ENCODE data around the gene DNAJC8.

The DNAJC8 gene

GRCh38 chr1:28249013-28249865 is 16.4 kb upstream of the DNAJC8 start:
- Histone ChIP-seq H3K36me3 (ENCODE audit: insufficient read depth) (no peaks in the 10 kb centered on the region; the same call in 1 of the 2 replicates), H4K20me1 (ENCODE audit: insufficient read depth) (no peaks in the 10 kb centered on the region), H3K79me2 (ENCODE audit: insufficient read depth, low read depth) (no peaks in the 10 kb centered on the region), H3K4me1 (ENCODE audit: low read depth, poor library complexity, severe bottlenecking) (peaks cover 59% of the 10 kb centered on the region), H3K9ac (peak overlapping the region; percentile 54), H3K27ac (peak overlapping the region; percentile 67), H2AFZ (ENCODE audit: low read depth) (peak overlapping the region; percentile 50), H3K27me3 (ENCODE audit: insufficient read depth, low read depth) (no peaks in the 10 kb centered on the region), H3K4me3 (IDR thresholded peaks at IDR 0.05; ENCODE audit: insufficient read depth, low read depth, low read length) (peak overlapping the region; percentile 46), H3K4me2 (peak overlapping the region; percentile 66)
- TF ChIP-seq CTCF (conservative IDR thresholded peaks at IDR 0.05; ENCODE audit: low read depth, low read length): no peak

- TF ChIP-seq CTCF (conservative IDR thresholded peaks at IDR 0.05; ENCODE audit: low read depth, low read length): peak; percentile 97
- peaks cover 64% of the 10 kb centered on the region for H3K4me1 ChIP-seq (ENCODE audit: low read depth, poor library complexity, severe bottlenecking)
- peak overlapping the region; percentile 50 for H2AFZ ChIP-seq (ENCODE audit: low read depth)
- H3K27ac ChIP-seq: peak overlapping the region; percentile 67
- H3K4me3 ChIP-seq (IDR thresholded peaks at IDR 0.05; ENCODE audit: insufficient read depth, low read depth, low read length): peak overlapping the region; percentile 46
- no peaks in the 10 kb centered on the region for H3K79me2 ChIP-seq (ENCODE audit: insufficient read depth, low read depth)
- no peaks in the 10 kb centered on the region for H4K20me1 ChIP-seq (ENCODE audit: insufficient read depth)
- H3K9ac ChIP-seq: peak overlapping the region; percentile 54
- H3K27me3 ChIP-seq (ENCODE audit: insufficient read depth, low read depth): no peaks in the 10 kb centered on the region
- H3K4me2 ChIP-seq: peak overlapping the region; percentile 66
- H3K36me3 ChIP-seq (ENCODE audit: insufficient read depth): no peaks in the 10 kb centered on the region; the same call in 1 of the 2 replicates
Measured at GRCh38 chr1:28248273-28249012, 15.6 kb upstream of the DNAJC8 start.

DNA sequence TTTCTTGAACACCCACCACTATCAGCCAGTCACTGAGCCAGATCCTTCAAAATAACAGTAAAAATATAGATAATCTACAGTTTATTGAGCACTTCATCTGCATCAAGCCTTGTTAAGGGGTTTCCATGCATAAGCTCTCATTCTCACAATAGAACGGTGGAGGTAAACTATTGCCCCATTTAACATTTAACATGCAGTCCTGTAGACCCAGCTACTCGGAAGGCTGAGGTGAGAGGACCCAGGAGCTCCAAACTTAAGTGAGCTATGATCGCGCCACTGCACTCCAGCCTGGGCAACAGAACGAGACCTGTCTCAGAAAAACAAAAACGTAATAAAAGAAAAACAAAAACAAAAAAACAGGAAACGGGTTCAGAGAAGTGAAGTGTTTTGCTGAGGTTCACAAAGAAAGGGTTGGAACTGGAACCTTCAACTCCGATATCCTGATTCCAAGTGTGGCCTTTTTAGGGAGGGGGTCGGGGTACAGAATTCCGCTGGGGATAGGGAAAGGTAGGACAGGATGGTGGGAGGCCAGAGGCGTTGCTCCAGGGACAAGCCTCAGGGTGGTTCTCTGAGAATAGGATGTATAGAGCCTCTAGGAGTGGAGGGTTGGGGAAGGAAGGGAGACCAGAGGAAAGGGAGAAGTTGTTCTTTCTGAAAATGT is 14.9 kb upstream of the DNAJC8 start:
- peak overlapping the region; percentile 66 for H3K4me2 ChIP-seq
- peak overlapping the region; percentile 50; the same call in 1 of the 2 replicates for H2AFZ ChIP-seq (ENCODE audit: low read depth)
- H3K36me3 ChIP-seq (ENCODE audit: insufficient read depth): no peaks in the 10 kb centered on the region; the same call in 1 of the 2 replicates
- peak overlapping the region; percentile 18 for H3K4me3 ChIP-seq (IDR thresholded peaks at IDR 0.05; ENCODE audit: insufficient read depth, low read depth, low read length)
- H3K27me3 ChIP-seq (ENCODE audit: insufficient read depth, low read depth): no peaks in the 10 kb centered on the region
- no peak for TF ChIP-seq CTCF (conservative IDR thresholded peaks at IDR 0.05; ENCODE audit: low read depth, low read length)
- H3K4me1 ChIP-seq (ENCODE audit: low read depth, poor library complexity, severe bottlenecking): peaks cover 64% of the 10 kb centered on the region
- no peaks in the 10 kb centered on the region for H3K79me2 ChIP-seq (ENCODE audit: insufficient read depth, low read depth)
- no peaks in the 10 kb centered on the region for H4K20me1 ChIP-seq (ENCODE audit: insufficient read depth)
- H3K9ac ChIP-seq: peak overlapping the region; percentile 54; the same call in 1 of the 2 replicates
- peak overlapping the region; percentile 67 for H3K27ac ChIP-seq

GRCh38 chr1:28246427-28246832 is 13.6 kb upstream of the DNAJC8 start:
- H3K4me3 ChIP-seq (IDR thresholded peaks at IDR 0.05; ENCODE audit: insufficient read depth, low read depth, low read length): peak overlapping the region; percentile 62
- no peaks in the 10 kb centered on the region for H4K20me1 ChIP-seq (ENCODE audit: insufficient read depth)
- peak overlapping the region; percentile 56 for H3K9ac ChIP-seq
- no peaks in the 10 kb centered on the region; the same call in 1 of the 2 replicates for H3K36me3 ChIP-seq (ENCODE audit: insufficient read depth)
- peak overlapping the region; percentile 77 for H3K27ac ChIP-seq
- H2AFZ ChIP-seq (ENCODE audit: low read depth): peak overlapping the region; percentile 77
- H3K27me3 ChIP-seq (ENCODE audit: insufficient read depth, low read depth): no peaks in the 10 kb centered on the region
- TF ChIP-seq CTCF (conservative IDR thresholded peaks at IDR 0.05; ENCODE audit: low read depth, low read length): no peak
- H3K79me2 ChIP-seq (ENCODE audit: insufficient read depth, low read depth): no peaks in the 10 kb centered on the region
- H3K4me1 ChIP-seq (ENCODE audit: low read depth, poor library complexity, severe bottlenecking): peaks cover 64% of the 10 kb centered on the region
- H3K4me2 ChIP-seq: peak overlapping the region; percentile 70
